H54 (cell line): ENCODE results near the gene ASIC5.
"Not testable (repeated sequence)": the region's sequence is repeated elsewhere in the genome, so short reads cannot be mapped to it uniquely, and the experiment has no call there.

Source experiments
- DNase-seq: peaks from one replicate; pipeline ENCODE4 v3.0.0; 2011; ENCODE audit warnings: low spot score, mixed read lengths; ENCODE audit not compliant: insufficient read length
- FAIRE-seq: peaks from 3 replicates; lab custom pipeline; 2011; peaks lifted over from hg19 to GRCh38; lab: Jason Lieb, UNC
- POLR2A ChIP-seq: IDR thresholded peaks from 2 replicates; pipeline ENCODE4 v1.6.1; 2011; ENCODE audit warnings: low read depth, mild to moderate bottlenecking, low read length

Gene ASIC5

GRCh38 chr4:155866177-155866576, at the start of gene ASIC5:
Gene ASIC5, minus strand, starts transcription at chr4:155866277. Its CDS starts 51 bp downstream, at chr4:155866226.
- FAIRE-seq: no peak
- no peak for TF ChIP-seq POLR2A
- no peak for DNase-seq

GRCh38 chr4:155914782-155915181, 48.7 kb upstream of the ASIC5 start:
- FAIRE-seq (no peak), DNase-seq (no peak)
- TF ChIP-seq POLR2A: no peak

GRCh38 chr4:155911905-155912304, 45.8 kb upstream of the ASIC5 start:
- no peak for TF ChIP-seq POLR2A
- FAIRE-seq: no peak
- DNase-seq: no peak

- DNase-seq (no peak), FAIRE-seq (no peak)
- TF ChIP-seq POLR2A: no peak
These were observed 43.6 kb upstream of the ASIC5 start for GRCh38 chr4:155909615-155910226.

- DNase-seq (no peak), FAIRE-seq (no peak)
- TF ChIP-seq POLR2A: no peak
These were observed 42.4 kb upstream of the ASIC5 start for GRCh38 chr4:155908187-155909139.

GRCh38 chr4:155907556-155907955, 41.5 kb upstream of the ASIC5 start:
- no peak for FAIRE-seq
- no peak for TF ChIP-seq POLR2A
- no peak for DNase-seq

- FAIRE-seq: peak; percentile 61
These were observed 40.6 kb upstream of the ASIC5 start for GRCh38 chr4:155906554-155907247.

GRCh38 chr4:155904331-155904730, 38.3 kb upstream of the ASIC5 start:
- FAIRE-seq (no peak), DNase-seq (no peak)
- TF ChIP-seq POLR2A: no peak

More at GRCh38 chr4:155906554-155907247, 40.6 kb upstream of the ASIC5 start:
- TF ChIP-seq POLR2A: no peak
- DNase-seq: no peak

- TF ChIP-seq POLR2A: no peak
- no peak for DNase-seq
- FAIRE-seq: no peak
These were observed 37.4 kb upstream of the ASIC5 start, which contains the start of gene TDO2 for GRCh38 chr4:155903453-155903852. Gene TDO2, plus strand, starts transcription at chr4:155903696. Its CDS starts 63 bp downstream, at chr4:155903759.

GRCh38 chr4:155901013-155901412, 34.9 kb upstream of the ASIC5 start:
- FAIRE-seq (no peak), DNase-seq (no peak)
- no peak for TF ChIP-seq POLR2A

- DNase-seq (no peak), FAIRE-seq (peak; percentile 64)
- TF ChIP-seq POLR2A: no peak
These were observed 34.3 kb upstream of the ASIC5 start for GRCh38 chr4:155900381-155900780.

- no peak for TF ChIP-seq POLR2A
- FAIRE-seq: no peak
- DNase-seq: no peak
These were observed 33.8 kb upstream of the ASIC5 start for GRCh38 chr4:155899891-155900290.

GRCh38 chr4:155898371-155898770, 32.3 kb upstream of the ASIC5 start:
- not testable (repeated sequence) for DNase-seq, FAIRE-seq

GRCh38 chr4:155891058-155891457, 25.0 kb upstream of the ASIC5 start:
- no peak for FAIRE-seq
- TF ChIP-seq POLR2A: no peak
- DNase-seq: no peak
